GM19351 (cell line): ENCODE data around the gene PIP5KL1.

Experiments
- ATAC-seq: cut with Tn5 transposase; IDR thresholded peaks from one replicate; pipeline ENCODE4 v1.9.1; 2021; ENCODE audit warnings: mild to moderate bottlenecking, moderate library complexity; ENCODE audit not compliant: unreplicated experiment

Gene PIP5KL1

DNA sequence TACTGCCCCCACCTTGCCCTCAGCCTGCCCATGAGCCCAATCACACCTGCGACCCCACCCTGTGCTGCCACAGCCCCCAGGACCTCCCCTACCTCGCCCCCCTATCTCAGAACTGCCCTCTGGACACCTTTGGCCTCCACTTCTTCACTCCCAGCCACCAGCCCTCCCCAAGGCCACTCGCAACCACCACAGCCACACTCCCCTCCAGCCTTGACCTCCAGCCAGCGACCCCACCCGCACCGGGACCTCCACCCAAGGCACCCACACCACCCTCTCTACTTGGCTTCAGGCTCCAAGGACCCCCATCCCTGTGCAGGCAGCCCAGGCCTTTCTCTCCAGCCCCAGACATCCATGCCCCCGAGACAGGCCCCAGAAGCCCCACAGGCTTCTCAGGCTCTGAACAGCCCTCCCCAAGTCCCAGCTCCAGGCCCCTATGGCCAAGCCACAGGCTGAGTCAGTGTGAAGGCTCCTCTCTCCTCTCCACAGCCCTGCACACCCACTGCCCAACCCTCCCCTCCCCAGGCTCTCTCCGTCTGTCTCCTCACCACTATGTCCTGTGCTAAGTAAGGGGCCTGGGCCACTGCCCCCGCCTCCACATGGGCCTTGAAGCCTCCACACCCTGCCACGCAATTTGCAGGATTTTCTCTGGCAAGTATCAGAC lies 55.1 kb downstream of the PIP5KL1 start:
- no peak for ATAC-seq

DNA sequence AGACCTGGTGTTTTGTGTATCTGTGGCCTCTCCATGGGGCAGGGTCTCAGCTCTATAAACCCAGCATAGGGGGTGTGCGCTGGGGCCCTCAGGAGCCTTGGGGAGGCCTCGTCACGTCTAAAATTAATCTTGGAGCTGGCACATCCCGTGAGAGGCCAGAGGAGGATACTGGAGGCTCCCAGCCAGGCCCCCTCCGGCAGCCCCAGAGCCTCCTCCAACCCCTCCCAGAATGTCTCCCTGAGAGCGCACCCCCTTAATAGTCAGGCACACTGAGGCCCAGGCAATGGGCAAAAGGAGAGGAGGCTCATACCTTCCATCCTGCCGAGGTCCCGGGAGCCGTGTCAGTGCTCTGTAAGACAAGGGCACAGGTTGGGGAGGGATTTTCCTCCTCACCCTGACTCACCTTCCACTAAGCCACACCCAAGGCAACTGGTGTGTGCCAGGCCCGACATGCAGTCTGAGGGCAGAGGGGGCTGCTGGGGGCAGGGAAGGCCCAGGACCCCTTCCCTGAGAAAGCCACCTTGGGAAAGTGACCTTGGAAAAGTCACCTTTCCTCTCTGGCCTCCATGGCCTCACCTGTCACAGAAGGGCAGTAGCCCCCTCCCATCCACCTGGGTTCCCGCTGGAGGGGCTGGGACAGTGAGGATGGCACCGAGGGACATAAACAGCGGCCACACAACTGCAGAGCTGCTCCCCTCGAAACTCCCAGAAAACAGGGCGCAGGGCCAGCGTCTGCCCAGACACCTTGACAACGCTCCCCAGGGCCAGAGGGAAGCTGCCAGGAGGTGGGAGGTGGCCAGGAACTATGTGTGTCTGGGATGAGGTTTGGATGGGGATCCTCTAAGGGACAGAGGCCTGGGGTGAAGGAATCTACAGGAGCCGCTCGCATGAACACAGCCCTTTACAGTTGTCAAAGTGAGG lies 56.0 kb downstream of the PIP5KL1 start:
- no peak for ATAC-seq

DNA sequence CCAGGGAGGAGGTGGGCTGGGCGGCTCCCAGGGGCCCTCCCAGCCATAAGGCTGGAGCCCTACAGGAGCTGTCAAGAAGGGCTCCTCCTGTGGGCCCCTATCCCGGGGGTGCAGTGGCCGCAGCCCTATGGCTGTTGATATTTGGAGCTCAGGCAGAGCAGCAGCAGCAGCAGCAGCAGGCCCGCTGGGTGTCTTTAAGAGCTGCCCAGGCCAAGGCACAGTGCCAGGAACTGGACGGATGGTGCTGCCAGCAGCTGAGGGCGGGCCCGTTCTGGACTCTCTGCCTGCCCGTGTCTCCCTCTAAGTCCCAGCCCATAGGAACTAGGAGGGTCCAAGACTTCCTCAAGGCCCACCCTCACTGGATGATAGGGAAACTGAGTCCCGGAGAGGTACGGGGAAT lies 56.7 kb downstream of the PIP5KL1 start:
- no peak for ATAC-seq

DNA sequence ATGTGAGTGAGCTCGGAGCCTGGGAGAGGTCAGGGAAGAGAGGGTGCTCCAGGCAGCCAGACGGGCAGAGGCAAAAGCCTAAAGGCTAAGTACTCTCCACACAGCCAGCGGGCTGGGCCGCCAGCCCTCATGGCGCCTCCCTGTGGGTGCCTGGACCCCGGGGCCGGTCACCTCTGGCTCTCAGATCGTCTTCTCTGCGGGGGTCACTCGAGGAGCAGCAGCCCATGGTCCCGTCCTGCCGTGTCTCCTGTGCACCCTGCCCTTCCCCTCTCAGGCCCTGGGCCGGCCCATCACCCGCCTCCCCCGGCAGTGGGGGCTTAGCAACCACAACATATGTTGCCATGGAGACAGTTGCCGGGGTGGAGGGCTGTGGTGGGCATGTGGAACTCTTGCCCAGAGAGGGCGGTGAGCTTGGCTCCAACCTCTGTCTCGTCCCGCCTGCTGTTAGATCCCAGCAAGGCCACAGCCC lies 57.3 kb downstream of the PIP5KL1 start:
- no peak for ATAC-seq

DNA sequence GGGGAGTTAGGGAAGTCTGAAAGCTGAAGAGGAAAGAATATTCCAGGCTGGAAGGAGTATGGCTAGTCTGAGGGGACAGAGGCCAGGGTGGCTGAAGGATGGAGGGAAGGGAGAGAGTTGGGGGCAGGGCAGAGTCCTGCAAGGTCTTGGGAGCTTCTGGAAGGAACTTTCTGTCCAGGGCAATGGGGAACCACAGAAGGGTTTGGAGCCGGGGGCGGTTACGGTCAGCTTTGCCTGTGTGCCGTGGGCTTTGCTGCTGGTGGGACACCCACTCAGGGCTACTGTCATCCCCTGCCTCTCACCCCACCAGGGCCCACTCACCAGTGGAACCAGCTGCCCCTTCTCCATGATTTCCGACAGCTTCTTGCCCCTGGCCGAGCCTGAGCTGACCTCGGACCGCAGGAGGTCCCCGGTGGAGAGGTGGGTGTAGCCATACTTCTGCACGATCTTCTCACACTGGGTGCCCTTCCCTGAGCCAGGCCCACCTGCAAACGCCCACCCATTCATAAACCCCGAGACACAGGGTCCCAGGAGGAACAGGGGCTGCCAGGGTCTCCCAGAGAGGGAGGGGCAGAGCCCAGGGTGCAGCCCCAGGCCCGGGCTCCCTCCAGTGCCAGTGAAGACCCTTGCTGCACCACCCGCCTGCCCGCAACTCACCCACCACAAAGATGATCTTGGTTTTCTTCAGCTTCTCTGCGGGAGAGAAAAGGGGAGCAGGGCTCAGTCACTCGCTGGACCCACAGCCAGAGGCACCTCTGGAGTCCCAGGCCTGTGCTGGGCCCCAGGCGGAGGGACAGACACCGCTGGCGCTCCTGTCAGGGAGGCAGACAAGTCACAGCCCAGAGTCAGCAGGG lies 58.0 kb downstream of the PIP5KL1 start:
- no peak for ATAC-seq

DNA sequence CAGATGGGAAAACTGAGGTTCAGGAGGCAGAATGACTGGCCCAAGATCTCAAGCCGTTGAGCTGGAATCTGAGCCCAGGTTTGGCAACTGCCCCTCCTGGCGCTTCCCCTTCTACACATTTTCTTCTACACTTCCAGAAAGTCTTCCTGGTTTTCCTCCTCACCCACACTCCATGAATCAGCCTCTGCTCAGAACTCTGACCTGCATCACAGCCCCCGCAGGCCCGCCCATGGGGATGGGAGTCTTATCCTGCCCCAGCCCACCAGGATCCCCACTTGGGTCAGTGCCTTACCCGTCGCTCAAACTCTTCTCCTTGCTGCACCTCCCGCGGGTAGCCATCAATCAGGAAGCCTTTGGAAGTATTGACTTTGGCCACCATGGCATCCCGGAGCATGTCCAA lies 59.0 kb downstream of the PIP5KL1 start:
- ATAC-seq: no peak

DNA sequence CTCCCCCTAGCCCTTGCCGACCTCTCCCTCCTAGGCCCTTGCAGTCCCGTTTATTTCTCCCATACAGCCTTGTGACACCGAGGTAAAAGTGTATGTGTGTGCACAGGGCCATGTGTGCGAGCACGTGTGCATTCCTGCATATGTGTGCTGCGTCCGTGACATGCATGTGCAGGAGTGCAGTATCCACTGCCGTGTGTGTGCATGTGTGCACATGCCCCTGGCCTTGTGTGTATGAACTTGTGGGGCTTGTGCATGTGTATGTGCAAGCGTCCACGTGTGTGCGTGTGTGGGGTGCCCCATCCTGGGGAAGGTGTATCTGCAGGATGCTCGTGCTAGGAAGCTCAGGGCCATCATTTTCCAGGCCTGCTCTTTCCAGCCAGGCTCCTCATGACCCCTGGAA lies 59.7 kb downstream of the PIP5KL1 start:
- ATAC-seq: no peak
